Chondrocyte (in vitro differentiated cells): Measurements from ENCODE around the gene MSL2. TPM values are rescaled to one million over a fixed set of nuclear protein-coding genes. Genes with fewer than 3 reads are reported as not detected.
A peak's percentile ranks its signal among the peaks of the same experiment; 100 is the strongest.
"Not testable (repeated sequence)": the region's sequence is repeated elsewhere in the genome, so short reads cannot be mapped to it uniquely, and the experiment has no call there.

Source experiments
- DNase-seq: peaks from one replicate; pipeline ENCODE4 v3.0.0; 2021; ENCODE audit warnings: mixed read lengths, low spot score
- H3K27ac Mint-ChIP-seq: one replicate; pipeline ENCODE4 v1.8.0; 2021; ENCODE audit warnings: mild to moderate bottlenecking, moderate library complexity, mixed read lengths; ENCODE audit not compliant: unreplicated experiment
- H3K27me3 Mint-ChIP-seq: 2 replicates; pipeline ENCODE4 v1.8.0; 2021; ENCODE audit warnings: low read depth, mixed read lengths
- H3K36me3 Mint-ChIP-seq: 2 replicates; pipeline ENCODE4 v1.8.0; 2021; ENCODE audit warnings: low read depth, mixed read lengths
- H3K4me1 Mint-ChIP-seq: 2 replicates; pipeline ENCODE4 v1.8.0; 2021; ENCODE audit warnings: low read depth, mild to moderate bottlenecking, mixed read lengths
- H3K4me3 Mint-ChIP-seq: one replicate; pipeline ENCODE4 v1.8.0; 2021; ENCODE audit warnings: mild to moderate bottlenecking, moderate library complexity, mixed read lengths; ENCODE audit not compliant: unreplicated experiment
- H3K9me3 Mint-ChIP-seq: 2 replicates; pipeline ENCODE4 v1.8.0; 2021; ENCODE audit warnings: low read depth, mixed read lengths
- total RNA-seq: library from RNA; stranded (reverse); gene quantifications from 3 replicates; pipeline ENCODE4 v1.2.1, GENCODE V29; 2021
- TF ChIP-seq, protein P1 (sequence below): fragments of 200-600 bp; sonication (generic); IDR thresholded peaks from 2 replicates; pipeline ENCODE4 v1.5.0; 2021; ENCODE audit warnings: antibody characterized with exemption, mild to moderate bottlenecking, moderate library complexity

Gene MSL2
- total RNA-seq, 1 donor from 2014 or later, result 21.1 TPM

GRCh38 chr3:136166507-136166906, 29.6 kb downstream of the MSL2 start:
- TF ChIP-seq, protein P1, sequence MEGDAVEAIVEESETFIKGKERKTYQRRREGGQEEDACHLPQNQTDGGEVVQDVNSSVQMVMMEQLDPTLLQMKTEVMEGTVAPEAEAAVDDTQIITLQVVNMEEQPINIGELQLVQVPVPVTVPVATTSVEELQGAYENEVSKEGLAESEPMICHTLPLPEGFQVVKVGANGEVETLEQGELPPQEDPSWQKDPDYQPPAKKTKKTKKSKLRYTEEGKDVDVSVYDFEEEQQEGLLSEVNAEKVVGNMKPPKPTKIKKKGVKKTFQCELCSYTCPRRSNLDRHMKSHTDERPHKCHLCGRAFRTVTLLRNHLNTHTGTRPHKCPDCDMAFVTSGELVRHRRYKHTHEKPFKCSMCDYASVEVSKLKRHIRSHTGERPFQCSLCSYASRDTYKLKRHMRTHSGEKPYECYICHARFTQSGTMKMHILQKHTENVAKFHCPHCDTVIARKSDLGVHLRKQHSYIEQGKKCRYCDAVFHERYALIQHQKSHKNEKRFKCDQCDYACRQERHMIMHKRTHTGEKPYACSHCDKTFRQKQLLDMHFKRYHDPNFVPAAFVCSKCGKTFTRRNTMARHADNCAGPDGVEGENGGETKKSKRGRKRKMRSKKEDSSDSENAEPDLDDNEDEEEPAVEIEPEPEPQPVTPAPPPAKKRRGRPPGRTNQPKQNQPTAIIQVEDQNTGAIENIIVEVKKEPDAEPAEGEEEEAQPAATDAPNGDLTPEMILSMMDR, result no peak
- peaks cover 40% of the 10 kb centered on the region for H3K4me1 Mint-ChIP-seq
- H3K27me3 Mint-ChIP-seq, result no peaks in the 10 kb centered on the region
- H3K4me3 Mint-ChIP-seq, result no peak overlapping the region
- no peak for DNase-seq
- peak overlapping the region; percentile 45 for H3K27ac Mint-ChIP-seq
- H3K36me3 Mint-ChIP-seq, result no peaks in the 10 kb centered on the region
- no peaks in the 10 kb centered on the region for H3K9me3 Mint-ChIP-seq

- Mint-ChIP-seq H3K27ac (peak overlapping the region; percentile 34), H3K4me1 (peaks cover 30% of the 10 kb centered on the region)
- H3K36me3 Mint-ChIP-seq, H3K27me3 Mint-ChIP-seq, H3K9me3 Mint-ChIP-seq, H3K4me3 Mint-ChIP-seq, DNase-seq: not testable (repeated sequence)
Measured at GRCh38 chr3:136163607-136164006, 32.5 kb downstream of the MSL2 start.

DNA sequence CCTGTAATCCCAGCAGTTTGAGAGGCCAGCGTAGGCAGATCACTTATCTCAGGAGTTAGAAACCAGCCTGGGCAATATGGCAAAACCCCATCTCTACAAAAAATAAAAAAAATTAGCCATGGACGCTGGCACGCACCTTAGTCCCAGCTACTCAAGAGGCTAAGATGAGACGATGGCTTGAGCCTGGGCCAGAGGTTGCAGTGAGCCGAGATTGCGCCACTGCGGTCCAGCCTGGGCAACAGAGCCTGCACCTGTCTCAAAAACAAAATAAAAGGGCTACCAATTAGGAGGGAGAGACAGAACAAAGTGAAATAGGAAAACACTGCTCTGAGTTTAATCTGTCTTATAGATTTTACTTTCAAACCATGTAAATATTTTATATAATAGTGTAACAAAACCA, 33.8 kb downstream of the MSL2 start:
- DNase-seq, result no peak
- Mint-ChIP-seq H3K36me3 (no peaks in the 10 kb centered on the region), H3K27me3 (no peaks in the 10 kb centered on the region), H3K9me3 (no peaks in the 10 kb centered on the region), H3K4me1 (peaks cover 39% of the 10 kb centered on the region), H3K27ac (no peak overlapping the region), H3K4me3 (no peak overlapping the region)
- TF ChIP-seq, protein P1, result no peak

DNA sequence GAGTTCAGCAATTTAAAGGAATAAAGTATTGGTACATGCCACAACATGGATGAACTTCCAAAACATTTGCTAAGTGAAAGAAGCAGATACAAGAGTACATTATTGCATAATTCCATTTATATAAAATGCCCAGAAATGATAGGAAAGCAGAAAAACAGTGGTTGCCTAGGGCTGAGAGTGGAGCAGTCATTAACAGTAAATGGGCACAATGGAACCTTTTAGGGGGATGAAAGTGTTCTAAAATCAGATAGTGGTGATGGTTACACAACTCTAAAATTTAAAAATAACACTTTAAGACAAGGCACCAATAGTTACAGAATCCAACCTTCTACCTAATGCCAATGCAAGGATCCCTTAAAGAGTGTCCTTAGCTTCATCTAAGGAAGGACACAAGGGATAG, 34.6 kb downstream of the MSL2 start:
- TF ChIP-seq, protein P1, result no peak
- H3K27ac Mint-ChIP-seq, result no peak overlapping the region
- H3K36me3 Mint-ChIP-seq, result no peaks in the 10 kb centered on the region
- no peak for DNase-seq
- H3K27me3 Mint-ChIP-seq, result no peaks in the 10 kb centered on the region
- H3K9me3 Mint-ChIP-seq, result no peaks in the 10 kb centered on the region
- peaks cover 35% of the 10 kb centered on the region for H3K4me1 Mint-ChIP-seq
- H3K4me3 Mint-ChIP-seq, result no peak overlapping the region

DNA sequence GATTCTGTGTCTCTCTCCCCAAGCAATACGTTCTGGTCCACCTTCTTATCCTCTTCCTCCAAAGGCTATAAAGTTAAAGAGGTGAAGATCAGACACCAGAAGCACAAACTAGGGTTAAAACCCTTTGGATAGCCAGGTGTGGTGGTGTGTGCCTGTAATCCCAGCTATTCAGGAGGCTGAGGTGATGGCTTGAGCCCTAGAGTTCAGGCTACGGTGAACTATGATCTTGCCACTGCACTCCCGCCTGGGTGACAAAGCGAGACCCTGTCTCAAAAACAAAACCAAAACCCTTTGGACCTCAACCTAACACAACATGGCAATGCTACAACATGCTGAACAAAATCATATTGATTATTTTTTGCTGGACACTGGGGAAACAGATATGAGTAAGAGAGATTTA, 43.2 kb downstream of the MSL2 start:
- Mint-ChIP-seq H3K36me3 (peaks cover 4% of the 10 kb centered on the region), H3K27me3 (no peaks in the 10 kb centered on the region), H3K9me3 (no peaks in the 10 kb centered on the region), H3K4me3 (no peak overlapping the region), H3K27ac (peak overlapping the region; percentile 72), H3K4me1 (peaks cover 49% of the 10 kb centered on the region)
- TF ChIP-seq, protein P1, result no peak
- no peak for DNase-seq

DNA sequence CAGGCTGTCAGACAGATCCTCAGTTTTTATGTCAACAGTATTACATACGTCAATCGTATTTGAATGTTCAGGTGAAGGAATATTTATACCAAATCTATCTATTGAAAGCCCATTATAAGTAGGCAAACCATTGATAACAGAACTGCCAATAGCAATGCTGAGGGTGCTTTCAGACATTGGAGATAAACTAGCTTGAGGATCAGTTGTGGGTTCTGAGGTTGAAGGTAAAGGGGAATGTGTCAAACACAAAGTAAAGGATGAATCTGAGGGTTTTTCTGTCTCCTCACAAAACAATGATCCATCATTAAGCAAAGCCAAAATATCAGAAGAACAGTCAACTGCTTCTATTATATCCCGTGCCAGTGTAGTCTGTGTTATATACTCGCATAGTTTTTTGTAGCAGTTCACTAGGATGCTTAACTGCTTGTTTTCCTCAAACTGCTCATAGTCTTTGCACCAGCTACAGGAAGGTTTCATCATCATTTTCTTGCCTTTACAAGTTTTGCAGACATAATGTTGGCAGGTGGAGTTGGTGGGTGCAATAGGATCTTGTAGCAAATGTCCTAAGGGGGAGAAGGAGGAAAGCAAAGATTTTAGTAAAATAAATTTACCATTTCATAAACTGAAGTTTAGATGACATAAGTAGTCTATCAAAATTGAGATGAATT, 43.8 kb downstream of the MSL2 start:
- Mint-ChIP-seq H3K27me3 (no peaks in the 10 kb centered on the region), H3K36me3 (peaks cover 4% of the 10 kb centered on the region), H3K9me3 (no peaks in the 10 kb centered on the region), H3K4me3 (no peak overlapping the region), H3K4me1 (peaks cover 43% of the 10 kb centered on the region), H3K27ac (no peak overlapping the region)
- no peak for DNase-seq
- TF ChIP-seq, protein P1, result no peak
